ENCODE data around the gene HMGB2.

HMGB2 gene

DNA sequence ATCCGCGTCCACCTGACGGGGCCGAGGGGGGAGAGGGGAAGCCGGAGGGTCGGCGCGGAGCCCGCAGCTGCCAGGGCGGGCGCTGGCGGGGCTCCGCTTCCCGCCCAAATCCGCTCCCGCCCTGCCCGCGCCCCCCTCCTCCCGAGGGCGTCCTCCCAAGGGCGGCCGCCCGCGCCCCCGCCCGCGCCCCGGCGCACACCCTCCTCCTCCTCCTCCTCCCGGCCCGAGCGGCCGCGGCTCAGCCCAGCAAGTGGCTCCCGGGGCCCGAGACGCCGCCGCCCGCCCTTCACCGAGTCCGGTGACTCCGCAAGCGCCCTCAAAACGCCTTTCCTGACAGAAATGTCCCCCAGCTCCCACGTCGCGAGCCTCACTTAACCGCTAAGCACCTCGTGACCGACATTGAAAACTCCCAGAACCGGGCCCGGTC, 487 bp downstream of the HMGB2 start:
- no peak for DNase-seq

DNA sequence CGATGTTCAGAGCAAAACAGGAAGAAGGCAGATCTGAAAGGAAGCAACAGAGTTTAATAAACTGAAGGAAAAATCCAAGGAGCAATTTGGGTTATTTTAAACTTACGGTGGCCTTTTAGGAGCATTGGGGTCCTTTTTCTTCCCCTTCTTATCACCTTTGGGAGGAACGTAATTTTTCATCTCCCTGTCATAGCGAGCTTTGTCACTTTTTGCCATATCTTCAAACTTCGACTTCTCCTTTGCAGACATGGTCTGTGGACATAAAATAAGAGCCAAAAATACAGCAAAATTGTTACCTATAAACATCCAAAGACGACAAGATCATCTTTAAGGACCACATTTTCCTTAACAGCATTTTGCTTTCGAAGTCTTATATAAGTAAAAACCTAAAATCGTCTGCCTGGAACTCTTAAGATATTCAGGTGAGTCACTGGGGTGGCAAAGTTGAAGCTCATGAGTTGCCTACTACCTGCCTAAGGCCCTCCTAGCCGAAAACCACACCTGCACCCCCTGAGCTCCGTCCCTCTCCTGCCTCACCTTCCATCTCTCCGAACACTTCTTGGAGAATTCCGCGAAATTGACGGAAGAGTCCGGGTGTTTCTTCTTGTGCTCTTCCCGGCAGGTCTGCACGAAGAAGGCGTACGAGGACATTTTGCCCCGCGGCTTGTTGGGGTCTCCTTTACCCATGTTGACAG, 1.0 kb downstream of the HMGB2 start:
- peak; percentile 36 for DNase-seq

DNA sequence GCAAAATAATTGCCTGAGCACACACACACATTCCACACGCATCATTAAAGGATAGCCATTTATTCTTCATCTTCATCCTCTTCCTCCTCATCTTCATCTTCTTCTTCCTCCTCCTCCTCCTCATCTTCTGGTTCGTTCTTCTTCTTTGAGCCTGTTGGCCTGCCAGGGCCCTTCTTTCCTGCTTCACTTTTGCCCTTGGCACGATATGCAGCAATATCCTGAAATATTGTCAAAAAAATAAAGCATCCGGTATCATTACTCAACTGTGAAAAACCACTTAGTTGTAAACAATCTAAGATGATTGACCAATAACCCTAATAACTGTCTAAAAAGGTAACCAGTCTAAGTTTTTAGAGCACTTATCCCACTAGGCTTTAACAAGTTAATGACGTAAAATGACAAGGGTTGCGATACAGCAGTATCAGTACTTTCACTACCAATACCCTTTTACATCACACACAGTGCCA, 2.1 kb downstream of the HMGB2 start:
- no peak for DNase-seq

DNA sequence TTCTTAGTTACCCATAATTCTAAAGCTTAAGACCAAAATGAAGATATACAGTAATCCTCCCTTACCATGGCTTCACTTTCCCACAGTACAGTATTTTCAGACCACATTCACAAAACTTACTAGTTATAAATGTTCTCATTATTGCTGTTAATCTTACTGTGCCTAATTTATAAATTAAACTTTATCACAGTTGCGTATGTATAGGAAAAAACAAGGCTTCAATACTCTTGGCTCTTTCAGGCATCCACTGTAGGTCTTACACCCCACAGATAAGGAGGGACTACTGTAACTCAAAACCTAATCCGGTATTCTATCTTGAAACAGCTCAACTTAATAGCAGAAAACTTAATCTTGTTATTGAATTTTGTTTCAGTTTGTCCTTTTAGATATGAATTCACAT, 3.6 kb downstream of the HMGB2 start:
- DNase-seq = no peak

DNA sequence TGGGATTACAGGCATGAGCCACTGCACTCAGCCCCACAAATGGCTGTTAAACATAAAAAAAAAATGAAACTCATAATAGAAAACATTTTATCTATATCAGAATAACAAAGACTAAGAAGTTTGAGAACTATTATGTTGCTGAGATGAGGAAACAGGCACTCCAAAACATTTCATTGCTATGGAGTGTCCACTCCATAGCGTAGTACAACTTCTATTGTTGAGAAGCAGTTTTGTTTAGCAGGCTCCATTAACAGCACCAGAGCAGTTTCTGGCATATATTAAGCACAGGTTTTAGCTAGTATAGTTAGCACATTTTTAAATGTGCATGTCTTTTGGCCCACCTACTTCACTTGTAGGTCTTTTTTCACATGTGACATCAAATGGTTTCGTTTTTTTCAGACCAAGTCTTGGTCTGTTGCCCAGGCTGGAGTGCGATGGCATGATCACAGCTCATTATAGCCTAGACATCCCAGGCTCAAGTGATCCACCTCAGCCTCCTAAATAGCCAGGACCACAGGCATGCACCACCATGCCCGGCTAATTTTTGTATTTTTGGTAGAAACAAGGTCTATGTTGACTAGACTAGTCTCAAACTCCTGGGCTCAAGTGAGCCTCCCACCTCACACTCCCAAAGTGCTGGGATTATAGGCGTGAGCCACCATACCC, 5.8 kb downstream of the HMGB2 start:
- no peak for DNase-seq

DNA sequence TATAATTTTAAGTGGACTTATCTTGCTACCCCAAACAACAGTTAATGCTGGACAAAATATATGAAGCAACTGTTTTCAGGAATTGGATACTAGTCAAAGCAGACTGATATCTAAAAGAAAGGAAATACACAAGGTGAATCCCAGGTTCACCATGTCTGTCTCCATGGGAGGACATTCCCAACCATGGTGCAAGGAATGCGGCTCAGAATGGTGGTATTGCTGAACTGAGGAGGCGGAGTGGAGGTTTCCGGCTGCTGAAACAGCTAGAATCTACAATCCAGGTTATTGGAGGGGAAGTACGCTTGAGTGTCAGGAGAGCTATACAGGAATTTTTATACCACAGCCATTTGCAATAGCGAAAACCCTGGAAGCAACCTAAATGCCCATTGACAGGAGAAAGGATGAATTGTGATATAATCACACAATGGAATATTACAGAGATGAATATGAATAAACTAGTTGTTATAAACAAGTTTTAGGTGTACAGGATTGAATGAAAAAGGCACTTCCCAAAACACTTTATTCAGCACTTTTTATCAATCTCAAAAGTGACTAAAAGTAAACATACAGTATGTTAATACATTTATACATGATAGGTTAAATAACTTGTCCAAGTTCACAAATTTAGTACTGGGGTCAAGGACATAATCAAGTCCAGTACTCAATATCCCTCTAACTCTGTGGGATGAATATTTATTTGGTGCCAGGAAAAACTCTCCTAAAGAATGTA, 9.0 kb downstream of the HMGB2 start:
- DNase-seq = no peak

DNA sequence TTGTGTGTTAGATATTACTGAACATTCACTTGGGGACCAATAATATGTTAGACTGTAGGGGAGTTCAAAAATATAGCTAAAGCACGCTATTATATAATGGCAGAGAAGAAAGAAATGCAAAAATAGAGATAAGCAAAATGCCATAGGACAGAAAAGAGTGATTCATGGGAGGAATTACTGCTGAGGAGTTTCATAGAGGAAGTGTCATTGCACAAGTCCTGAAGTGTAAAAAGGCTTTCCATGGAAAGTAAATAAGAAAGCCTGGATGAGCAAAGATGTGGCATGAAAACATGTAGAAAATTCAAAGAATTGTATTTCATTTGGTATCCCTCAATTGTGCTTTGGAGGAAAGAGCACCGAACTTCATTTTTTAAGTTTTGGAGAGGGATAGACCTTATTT, 14.5 kb downstream of the HMGB2 start:
- no peak for DNase-seq

DNA sequence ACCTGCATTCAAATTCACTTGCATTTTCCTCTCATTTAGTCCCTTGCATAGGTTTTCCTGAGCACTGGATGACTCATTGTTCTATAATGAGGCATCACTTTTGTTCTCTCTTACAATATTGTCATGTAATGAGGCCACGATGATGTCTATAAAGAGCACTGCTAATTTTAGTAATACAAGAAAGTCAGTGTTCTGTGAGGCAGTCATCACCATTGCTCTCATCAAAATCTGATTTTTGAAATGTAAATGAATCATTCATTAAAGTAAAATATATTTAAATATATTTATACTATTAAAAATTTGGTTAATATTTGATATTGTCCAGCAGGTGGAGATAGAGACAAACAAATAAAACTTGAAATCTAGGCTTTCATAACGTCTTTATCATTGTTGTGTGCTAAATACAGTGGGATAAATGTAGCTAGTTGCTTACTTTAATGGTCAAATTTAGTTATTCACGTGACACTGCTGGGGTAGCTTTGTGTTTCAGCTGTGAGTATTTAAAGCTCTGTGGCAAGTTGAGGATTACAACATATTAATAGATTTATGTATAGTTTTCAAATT, 15.4 kb downstream of the HMGB2 start:
- DNase-seq = peak; percentile 69

DNA sequence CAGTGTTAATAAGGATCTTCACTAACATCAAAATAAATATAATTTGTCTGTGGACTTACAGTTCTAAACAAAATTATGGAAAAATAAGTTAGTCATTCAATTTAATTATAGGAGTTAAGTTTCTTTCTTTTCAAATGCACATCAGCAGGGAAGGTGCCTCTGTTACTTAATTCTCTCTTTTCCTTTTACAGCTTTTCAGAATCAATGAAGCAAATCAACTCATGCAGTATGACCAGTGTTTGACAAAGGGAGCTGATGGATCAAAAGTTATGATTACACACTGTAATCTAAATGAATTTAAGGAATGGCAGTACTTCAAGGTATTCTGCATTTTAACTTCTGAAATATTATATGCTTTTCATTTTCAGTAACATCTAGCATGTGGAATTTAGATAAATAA, 15.9 kb downstream of the HMGB2 start:
- no peak for DNase-seq

DNA sequence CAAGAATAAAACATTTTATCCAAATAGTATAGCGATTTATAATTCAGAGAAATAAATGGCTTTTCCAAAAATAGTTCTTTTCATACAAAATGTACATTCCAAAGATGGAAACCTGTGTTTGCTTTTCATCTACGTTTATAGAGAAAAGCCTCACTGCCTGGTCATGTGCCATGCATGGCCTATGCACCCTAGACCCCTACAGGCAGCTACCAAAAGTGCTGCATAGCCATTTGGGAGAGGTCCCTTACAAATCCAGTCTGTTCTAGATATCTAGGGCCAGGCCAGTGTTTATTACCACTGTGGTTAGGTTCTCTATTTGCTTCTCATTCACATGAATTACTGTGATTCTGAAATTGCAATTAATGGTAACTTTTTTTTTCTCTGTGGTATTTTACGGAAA, 17.2 kb downstream of the HMGB2 start:
- DNase-seq = no peak

DNA sequence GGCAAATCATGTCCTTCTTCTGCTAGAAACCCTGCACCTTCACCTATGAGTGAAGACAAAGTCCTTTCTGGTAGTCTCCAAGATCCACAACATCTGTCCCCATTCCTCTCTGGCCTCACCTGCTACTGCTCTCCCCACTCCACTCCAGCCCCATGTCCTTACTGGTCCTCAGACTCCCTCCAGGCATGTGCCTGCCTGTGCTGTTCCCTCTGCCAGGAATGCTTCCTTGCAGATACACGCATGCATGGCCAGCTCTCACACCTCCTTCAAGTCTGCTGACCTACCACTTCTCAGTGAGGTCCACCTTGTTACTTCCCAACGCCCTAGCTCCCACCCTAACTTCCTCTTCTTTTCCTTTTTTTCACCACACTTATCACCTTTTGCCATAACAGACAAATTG, 18.1 kb downstream of the HMGB2 start:
- DNase-seq = no peak

DNA sequence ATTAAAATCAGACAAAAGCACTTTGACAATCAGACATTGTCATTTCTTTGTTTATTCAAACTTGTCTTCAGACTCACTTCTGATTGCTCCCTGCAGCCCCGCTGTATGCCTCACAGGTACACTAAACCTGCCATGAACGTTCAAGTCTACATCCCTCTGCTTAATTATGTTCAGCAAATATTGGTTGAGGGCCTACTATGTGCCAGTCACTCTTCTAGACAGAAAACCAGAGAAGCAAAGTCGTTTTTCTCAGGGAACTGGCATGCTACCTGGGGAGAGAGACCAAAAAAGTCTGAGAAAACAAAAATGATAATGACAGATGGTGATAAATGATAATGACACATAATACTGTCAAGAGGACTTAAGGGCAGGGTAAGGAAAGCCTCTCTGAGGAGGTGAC, 19.4 kb downstream of the HMGB2 start:
- no peak for DNase-seq

DNA sequence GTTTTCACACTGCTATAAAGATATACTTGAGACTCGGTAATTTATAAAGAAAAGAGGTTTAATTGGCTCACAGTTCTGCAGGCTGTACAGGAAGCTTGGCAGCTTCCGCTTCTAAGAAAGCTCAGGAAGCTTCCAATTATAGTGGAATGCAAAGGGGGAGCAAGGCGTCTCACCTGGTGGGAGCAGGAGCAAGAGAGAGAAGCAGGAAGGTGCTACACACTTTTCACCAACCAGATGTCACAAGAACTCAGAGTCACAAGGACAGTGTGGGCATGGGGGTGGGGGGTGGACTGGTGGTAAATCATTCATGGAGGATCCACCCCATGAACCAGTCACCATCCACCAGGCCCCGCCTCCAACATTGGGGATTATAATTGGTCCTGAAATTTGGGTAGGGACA, 22.8 kb downstream of the HMGB2 start:
- no peak for DNase-seq

DNA sequence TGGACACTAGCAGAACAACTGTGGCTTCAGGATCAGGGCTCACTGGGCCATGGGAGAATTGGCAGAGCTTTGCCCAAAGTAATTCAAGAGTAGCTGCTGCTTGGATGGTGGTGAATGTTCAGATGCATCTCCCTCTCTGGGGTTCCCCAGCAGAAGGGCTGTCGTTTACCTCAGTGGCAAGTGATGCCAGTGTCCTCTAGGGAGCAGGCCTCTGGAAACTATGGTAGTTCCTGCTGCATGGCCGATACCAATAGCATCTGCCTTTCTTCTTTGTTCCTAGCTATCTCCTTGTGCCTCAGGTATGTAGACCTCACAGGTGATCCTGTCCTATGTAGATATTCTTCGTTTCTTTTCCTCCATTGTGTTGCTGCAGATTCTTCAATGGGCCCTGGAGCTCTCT, 26.4 kb downstream of the HMGB2 start:
- DNase-seq = no peak

DNA sequence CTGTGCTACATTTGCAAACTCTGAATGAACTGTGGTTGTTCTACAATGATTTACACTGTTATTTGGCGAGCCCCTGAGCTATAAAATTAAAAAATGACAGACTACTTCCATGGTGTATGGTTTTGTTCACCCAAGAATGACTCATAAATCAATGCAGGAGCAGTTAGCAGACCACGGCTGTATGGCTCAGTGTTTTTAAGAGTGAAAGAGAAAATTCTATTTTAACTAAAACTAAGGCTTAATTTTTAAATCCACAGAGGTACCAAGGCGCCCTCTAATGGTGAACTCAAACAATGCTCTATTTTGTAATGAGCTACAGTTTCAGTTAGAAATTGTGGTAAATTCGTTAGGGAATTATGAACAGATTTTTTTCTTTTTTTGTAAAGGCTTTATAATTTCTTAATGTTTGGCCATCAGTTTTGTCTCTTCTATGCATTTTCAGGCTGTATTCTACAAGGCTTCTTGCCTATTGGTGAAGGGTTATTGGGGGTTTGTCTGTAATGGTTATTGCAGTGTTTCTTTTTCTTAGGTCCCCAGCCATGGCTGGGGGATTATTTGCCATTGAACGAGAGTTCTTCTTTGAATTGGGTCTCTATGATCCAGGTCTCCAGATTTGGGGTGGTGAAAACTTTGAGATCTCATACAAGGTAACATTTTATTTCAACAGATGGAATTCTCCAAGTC, 32.5 kb downstream of the HMGB2 start:
- peak; percentile 27 for DNase-seq

DNA sequence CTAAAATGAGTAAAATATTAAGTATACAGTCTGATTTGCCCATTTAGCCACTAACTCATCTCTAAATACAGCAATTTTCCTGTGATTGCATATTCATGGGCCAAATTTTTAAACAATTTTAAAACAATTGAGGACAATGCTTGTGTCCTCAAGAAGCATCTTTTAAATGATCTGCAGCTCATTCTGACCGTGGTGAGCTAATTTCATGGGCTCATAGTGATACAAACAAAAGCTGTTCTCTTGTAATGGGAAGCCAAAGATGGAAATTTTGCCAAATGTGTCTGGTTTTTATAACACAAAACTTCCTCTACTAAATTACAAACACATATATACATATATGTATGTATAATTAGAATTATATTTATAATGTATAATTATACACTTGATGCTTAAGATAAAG, 39.7 kb downstream of the HMGB2 start:
- DNase-seq = no peak

DNA sequence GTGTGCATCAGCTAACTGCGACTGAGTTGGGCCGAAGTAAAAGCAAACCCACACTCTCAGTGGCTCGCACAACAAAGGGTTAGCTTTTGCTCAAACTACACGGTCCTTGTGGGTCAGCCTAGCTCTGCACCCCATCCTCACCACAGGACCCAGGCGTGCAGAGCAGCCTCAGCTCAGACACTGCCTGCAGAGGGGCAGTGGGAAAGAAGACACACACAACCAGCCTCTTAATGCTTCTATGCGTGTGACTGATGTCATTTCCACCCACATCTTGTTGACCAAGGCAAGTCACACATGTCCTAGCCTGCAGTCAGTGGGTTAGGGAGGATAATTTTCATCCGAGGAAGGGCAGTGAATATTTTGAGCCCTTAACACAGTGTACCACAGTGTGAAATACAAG, 40.5 kb downstream of the HMGB2 start:
- no peak for DNase-seq

DNA sequence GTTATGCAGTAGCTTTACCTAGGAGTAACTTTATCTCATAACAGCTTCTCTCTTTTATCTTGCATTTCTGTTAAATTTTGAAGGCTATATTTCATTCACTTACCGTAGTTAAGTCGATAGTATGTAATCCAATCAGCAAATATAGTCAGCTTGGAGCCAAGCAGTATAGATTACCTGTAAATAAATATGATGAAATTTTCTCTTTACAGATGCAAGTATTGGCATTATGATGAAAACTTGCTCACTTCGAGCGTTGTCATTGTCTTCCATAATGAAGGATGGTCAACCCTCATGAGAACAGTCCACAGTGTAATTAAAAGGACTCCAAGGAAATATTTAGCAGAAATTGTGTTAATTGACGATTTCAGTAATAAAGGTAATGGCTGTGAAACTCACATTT, 42.3 kb downstream of the HMGB2 start:
- DNase-seq = no peak

DNA sequence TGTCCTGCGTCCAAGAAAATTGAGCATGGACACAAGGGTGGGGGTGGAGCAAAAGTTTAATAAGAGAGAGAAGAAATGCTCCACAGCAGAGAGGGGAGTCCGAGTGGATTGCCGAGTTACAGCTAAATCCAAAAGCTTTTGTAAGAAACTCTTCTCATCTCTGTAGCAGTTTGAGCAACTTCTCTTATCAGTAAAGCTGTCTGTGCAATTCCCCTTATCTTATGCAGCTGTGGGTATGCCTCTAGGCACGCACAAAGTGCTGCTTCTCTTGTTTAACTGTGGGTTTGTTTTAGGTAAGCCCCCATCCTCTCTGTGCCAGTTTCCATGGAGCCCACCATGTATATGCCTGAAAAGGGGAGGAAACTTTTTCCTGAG, 44.8 kb downstream of the HMGB2 start:
- no peak for DNase-seq

DNA sequence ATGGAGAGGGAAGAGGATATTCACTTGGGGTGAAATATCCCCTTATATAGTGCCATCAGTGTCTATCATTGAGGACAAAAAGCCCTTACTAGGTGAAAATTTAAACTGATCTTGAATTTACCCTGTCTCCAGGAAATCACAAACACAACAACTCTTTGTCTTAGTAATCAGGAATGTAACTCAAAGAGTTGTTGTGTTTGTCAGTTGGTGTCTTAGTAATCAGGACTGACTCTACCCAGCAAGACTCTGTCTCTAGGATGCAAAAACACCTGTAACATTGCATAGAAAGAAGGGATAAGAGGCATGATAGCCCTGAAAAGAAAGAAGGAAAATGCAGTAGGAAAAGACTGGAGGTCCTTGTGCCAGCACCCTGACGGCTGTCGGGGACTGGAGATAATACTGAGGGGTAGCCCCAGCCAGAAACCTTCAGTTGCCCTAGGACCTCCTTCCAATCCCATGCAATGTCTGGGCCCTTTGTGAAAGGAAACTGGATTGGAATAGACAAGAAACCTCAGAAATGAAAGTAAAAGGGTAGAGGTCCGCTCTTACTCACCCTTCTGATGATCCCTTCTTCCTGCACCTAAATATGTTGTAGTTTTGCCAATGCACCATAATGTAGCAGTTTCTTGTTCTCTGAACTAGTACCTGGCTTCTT, 45.3 kb downstream of the HMGB2 start:
- no peak for DNase-seq

DNA sequence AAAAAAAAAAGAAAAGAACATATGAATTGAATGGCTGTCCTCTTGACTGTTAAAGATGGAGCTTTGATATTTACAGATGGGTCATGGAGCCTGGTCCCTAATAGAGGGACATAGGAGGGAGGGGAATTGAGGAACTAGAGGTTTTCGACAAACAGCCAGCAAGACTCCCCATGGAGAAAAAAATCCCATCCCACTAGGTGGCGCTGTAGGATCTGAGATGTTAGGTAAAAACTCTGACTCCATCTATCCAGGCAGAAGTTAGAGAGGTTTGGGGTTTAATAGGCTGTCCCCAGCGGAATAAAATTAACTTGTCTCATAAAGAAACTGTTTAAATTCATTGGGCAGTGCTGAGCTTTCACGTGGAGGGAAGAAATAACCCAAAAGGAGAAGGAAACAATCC, 45.9 kb downstream of the HMGB2 start:
- no peak for DNase-seq

DNA sequence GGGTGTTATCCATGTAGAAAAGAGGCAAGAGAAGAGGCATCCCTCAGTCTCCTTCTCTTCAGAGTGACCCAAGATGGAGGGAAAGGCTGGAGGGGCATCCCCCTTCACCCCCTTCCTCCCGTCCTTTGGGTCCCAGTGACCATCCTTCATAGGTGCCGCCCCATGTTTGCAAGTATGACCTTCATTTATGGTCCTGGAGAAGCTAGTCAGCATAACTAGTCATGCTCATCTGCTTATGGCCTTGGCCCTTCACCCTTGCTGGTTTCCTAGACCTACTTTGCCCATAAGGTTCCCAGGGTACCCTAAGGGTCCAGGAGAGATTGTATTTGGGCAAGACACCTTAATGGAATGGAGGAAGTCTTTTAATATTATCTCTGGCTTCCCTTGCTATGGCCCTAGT, 46.7 kb downstream of the HMGB2 start:
- no peak for DNase-seq

DNA sequence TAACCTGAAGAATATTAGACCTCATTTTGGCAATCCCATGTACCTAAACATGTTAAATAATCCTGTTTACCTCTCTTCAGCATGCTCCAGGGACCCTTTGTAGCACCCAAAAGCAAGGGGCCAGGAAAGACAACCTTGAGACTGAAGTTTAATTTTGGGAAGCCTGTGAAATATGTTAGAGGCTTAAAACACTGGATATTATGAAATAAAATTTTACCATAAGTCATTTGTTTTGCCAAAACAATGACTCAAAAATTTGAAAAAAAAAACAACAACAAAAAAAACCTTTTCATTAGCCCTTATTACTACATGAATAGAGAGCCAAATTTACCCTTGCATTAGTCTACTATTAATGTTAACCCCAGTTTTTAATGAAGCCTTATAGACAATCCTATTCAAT, 49.7 kb downstream of the HMGB2 start:
- no peak for DNase-seq

All from kidney glomerular epithelial cell (primary cell).